Glutamatergic neuron (in vitro differentiated cells): ENCODE data around the gene BABAM2. TPM values are rescaled to one million over a fixed set of nuclear protein-coding genes. Genes with fewer than 3 reads are reported as not detected.

Experiments
- DNase-seq: peaks from one replicate; pipeline ENCODE4 v3.0.0; 2022
- H3K27ac Mint-ChIP-seq: one replicate; pipeline ENCODE4 v1.8.0; 2020; ENCODE audit warnings: mild to moderate bottlenecking, mixed read lengths, inconsistent platforms; ENCODE audit not compliant: unreplicated experiment
- H3K27me3 Mint-ChIP-seq: one replicate; pipeline ENCODE4 v1.8.0; 2020; ENCODE audit warnings: mild to moderate bottlenecking, moderate library complexity, mixed read lengths, inconsistent platforms; ENCODE audit not compliant: unreplicated experiment
- H3K36me3 Mint-ChIP-seq: one replicate; pipeline ENCODE4 v1.8.0; 2020; ENCODE audit warnings: mild to moderate bottlenecking, mixed read lengths, inconsistent platforms; ENCODE audit not compliant: unreplicated experiment
- H3K4me1 Mint-ChIP-seq: one replicate; pipeline ENCODE4 v1.8.0; 2020; ENCODE audit warnings: mild to moderate bottlenecking, low read depth, mixed read lengths, inconsistent platforms; ENCODE audit not compliant: unreplicated experiment
- H3K4me3 Mint-ChIP-seq: one replicate; pipeline ENCODE4 v1.8.0; 2020; ENCODE audit warnings: mild to moderate bottlenecking, mixed read lengths, inconsistent platforms; ENCODE audit not compliant: unreplicated experiment
- H3K9me3 Mint-ChIP-seq: one replicate; pipeline ENCODE4 v1.8.0; 2020; ENCODE audit warnings: mild to moderate bottlenecking, moderate library complexity, mixed read lengths, inconsistent platforms; ENCODE audit not compliant: unreplicated experiment
- CTCF ChIP-seq: fragments of 200-600 bp; sonication (generic); IDR thresholded peaks from one replicate; pipeline ENCODE4 v1.5.0; 2021; ENCODE audit not compliant: partially characterized antibody, unreplicated experiment
- total RNA-seq: library from RNA; stranded (reverse); fragmentation: NEBNext Ultra II Directional; extraction: Animal tissue kit (Norgen Biotek cat#: 25700); gene quantifications from one replicate; pipeline ENCODE4 v1.2.1, GENCODE V29; 2021; ENCODE audit not compliant: unreplicated experiment

BABAM2 gene
- total RNA-seq, 1 donor from 2014 or later: 29.9 TPM

- TF ChIP-seq CTCF: no peak
- Mint-ChIP-seq H3K4me1 (peaks cover 2% of the 10 kb centered on the region), H3K36me3 (no peaks in the 10 kb centered on the region), H3K27ac (no peak overlapping the region), H3K27me3 (no peaks in the 10 kb centered on the region), H3K4me3 (no peak overlapping the region), H3K9me3 (no peaks in the 10 kb centered on the region)
- DNase-seq: no peak
These were observed 157.8 kb downstream of the BABAM2 start for GRCh38 chr2:28048341-28048740.

GRCh38 chr2:28049416-28049815, 158.9 kb downstream of the BABAM2 start:
- Mint-ChIP-seq H3K4me3 (no peak overlapping the region), H3K27me3 (no peaks in the 10 kb centered on the region), H3K27ac (no peak overlapping the region), H3K36me3 (no peaks in the 10 kb centered on the region), H3K4me1 (peaks cover 9% of the 10 kb centered on the region), H3K9me3 (no peaks in the 10 kb centered on the region)
- no peak for TF ChIP-seq CTCF
- DNase-seq: no peak

GRCh38 chr2:28049899-28050298, 159.4 kb downstream of the BABAM2 start:
- no peak for TF ChIP-seq CTCF
- Mint-ChIP-seq H3K27ac (no peak overlapping the region), H3K4me3 (no peak overlapping the region), H3K4me1 (peaks cover 10% of the 10 kb centered on the region), H3K27me3 (no peaks in the 10 kb centered on the region), H3K36me3 (no peaks in the 10 kb centered on the region), H3K9me3 (no peaks in the 10 kb centered on the region)
- no peak for DNase-seq

- no peaks in the 10 kb centered on the region for H3K9me3 Mint-ChIP-seq
- H3K36me3 Mint-ChIP-seq: no peaks in the 10 kb centered on the region
- H3K4me1 Mint-ChIP-seq: peaks cover 10% of the 10 kb centered on the region
- no peaks in the 10 kb centered on the region for H3K27me3 Mint-ChIP-seq
- DNase-seq: no peak
- H3K27ac Mint-ChIP-seq: no peak overlapping the region
- TF ChIP-seq CTCF: no peak
- no peak overlapping the region for H3K4me3 Mint-ChIP-seq
These were observed 162.2 kb downstream of the BABAM2 start for GRCh38 chr2:28052691-28053090.

- Mint-ChIP-seq H3K36me3 (no peaks in the 10 kb centered on the region), H3K4me1 (peaks cover 10% of the 10 kb centered on the region), H3K4me3 (no peak overlapping the region), H3K27me3 (no peaks in the 10 kb centered on the region), H3K27ac (no peak overlapping the region), H3K9me3 (no peaks in the 10 kb centered on the region)
- DNase-seq: no peak
- TF ChIP-seq CTCF: no peak
These were observed 163.1 kb downstream of the BABAM2 start for GRCh38 chr2:28053597-28053996.
